ENCODE results near the gene GJA5.

GJA5 gene

GRCh38 chr1:147726168-147726567, 34.2 kb downstream of the GJA5 start:
- Mint-ChIP-seq H3K27me3 (peaks cover 30% of the 10 kb centered on the region), H3K27ac (no peak overlapping the region), H3K4me3 (no peak overlapping the region), H3K4me1 (no peaks in the 10 kb centered on the region), H3K9me3 (no peaks in the 10 kb centered on the region), H3K36me3 (no peaks in the 10 kb centered on the region)
- DNase-seq, result no peak
- CTCF ChIA-PET, result interaction anchor here (2.8 kb wide), 1 partner anchor 166 kb away, joined by 14 read pairs; no protein-coding TSS in a partner anchor

DNA sequence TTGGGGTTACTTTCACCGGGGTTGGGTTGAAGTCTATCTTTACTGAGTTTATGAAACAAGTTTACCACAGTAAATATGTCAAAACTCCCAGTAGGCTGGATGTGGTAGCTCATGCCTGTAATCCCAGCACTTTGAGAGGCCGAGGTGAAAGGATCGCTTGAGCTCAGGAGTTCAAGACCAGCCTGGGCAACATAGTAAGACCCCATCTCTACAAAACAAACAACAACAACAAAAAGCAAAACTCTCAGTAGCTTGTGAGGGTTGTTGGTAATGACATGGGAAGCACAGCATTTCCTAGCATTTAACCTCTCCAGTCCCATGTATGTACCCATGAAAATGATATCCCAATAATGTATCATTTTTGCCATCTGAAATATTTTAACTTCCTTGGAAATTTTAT, 34.7 kb downstream of the GJA5 start:
- Mint-ChIP-seq H3K36me3 (no peaks in the 10 kb centered on the region), H3K27ac (no peak overlapping the region), H3K4me3 (no peak overlapping the region), H3K4me1 (no peaks in the 10 kb centered on the region), H3K27me3 (peaks cover 25% of the 10 kb centered on the region), H3K9me3 (no peaks in the 10 kb centered on the region)
- CTCF ChIA-PET, result interaction anchor here (2.8 kb wide), 1 partner anchor 167 kb away, joined by 14 read pairs; no protein-coding TSS in a partner anchor
- DNase-seq, result no peak

GRCh38 chr1:147723691-147724323, 36.6 kb downstream of the GJA5 start:
- Mint-ChIP-seq H3K4me3 (no peak overlapping the region), H3K27me3 (peaks cover 23% of the 10 kb centered on the region), H3K27ac (no peak overlapping the region), H3K4me1 (no peaks in the 10 kb centered on the region), H3K36me3 (no peaks in the 10 kb centered on the region), H3K9me3 (peaks cover 4% of the 10 kb centered on the region)
- DNase-seq, result peak; percentile 44
- CTCF ChIA-PET, result interaction anchor here (0.6 to 2.8 kb wide), 4 partner anchors 111 to 169 kb away, joined by 3 to 14 read pairs (median 3); no protein-coding TSS in a partner anchor

- H3K9me3 Mint-ChIP-seq, result peaks cover 6% of the 10 kb centered on the region
- H3K4me3 Mint-ChIP-seq, result no peak overlapping the region
- peaks cover 23% of the 10 kb centered on the region for H3K27me3 Mint-ChIP-seq
- H3K36me3 Mint-ChIP-seq, result no peaks in the 10 kb centered on the region
- H3K4me1 Mint-ChIP-seq, result peaks cover 10% of the 10 kb centered on the region
- no peak for DNase-seq
- CTCF ChIA-PET, result no interaction called here
- no peak overlapping the region for H3K27ac Mint-ChIP-seq
Observed at GRCh38 chr1:147722124-147722523, 38.3 kb downstream of the GJA5 start.

GRCh38 chr1:147721716-147722115, 38.7 kb downstream of the GJA5 start:
- Mint-ChIP-seq H3K4me1 (peaks cover 13% of the 10 kb centered on the region), H3K4me3 (no peak overlapping the region), H3K9me3 (peaks cover 6% of the 10 kb centered on the region), H3K27me3 (peaks cover 23% of the 10 kb centered on the region), H3K36me3 (no peaks in the 10 kb centered on the region), H3K27ac (no peak overlapping the region)
- CTCF ChIA-PET, result no interaction called here
- no peak for DNase-seq

DNA sequence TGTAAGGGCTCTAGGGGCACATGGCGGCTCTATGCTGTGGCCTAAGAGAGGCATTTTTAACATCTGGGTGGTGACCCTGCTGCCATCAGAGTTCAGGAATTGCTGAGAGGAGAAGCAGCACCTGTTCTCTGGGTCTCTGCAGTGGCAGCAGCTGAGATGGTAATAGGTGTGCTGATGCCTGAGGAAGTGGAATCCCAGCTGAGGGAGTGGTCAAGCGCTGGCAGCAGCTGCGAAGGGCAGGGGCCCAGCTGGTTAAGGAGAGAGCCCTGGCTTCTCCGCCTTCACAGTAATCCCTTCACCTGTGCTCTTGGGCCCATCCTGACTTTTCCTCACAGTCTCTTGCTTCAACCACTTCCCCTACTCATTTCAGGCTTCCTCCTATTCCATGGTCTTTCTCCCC, 39.8 kb downstream of the GJA5 start:
- peaks cover 6% of the 10 kb centered on the region for H3K9me3 Mint-ChIP-seq
- CTCF ChIA-PET, result interaction anchor here (0.9 kb wide), 1 partner anchor 172 kb away, joined by 3 read pairs; no protein-coding TSS in a partner anchor
- DNase-seq, result no peak
- no peaks in the 10 kb centered on the region for H3K36me3 Mint-ChIP-seq
- H3K27me3 Mint-ChIP-seq, result peaks cover 23% of the 10 kb centered on the region
- H3K4me3 Mint-ChIP-seq, result no peak overlapping the region
- H3K4me1 Mint-ChIP-seq, result peaks cover 13% of the 10 kb centered on the region
- no peak overlapping the region for H3K27ac Mint-ChIP-seq

GRCh38 chr1:147719711-147720225, 40.6 kb downstream of the GJA5 start:
- DNase-seq, result no peak
- Mint-ChIP-seq H3K4me1 (peaks cover 13% of the 10 kb centered on the region), H3K9me3 (peaks cover 6% of the 10 kb centered on the region), H3K27ac (no peak overlapping the region), H3K4me3 (no peak overlapping the region), H3K36me3 (no peaks in the 10 kb centered on the region), H3K27me3 (peaks cover 28% of the 10 kb centered on the region)
- CTCF ChIA-PET, result no interaction called here

DNA sequence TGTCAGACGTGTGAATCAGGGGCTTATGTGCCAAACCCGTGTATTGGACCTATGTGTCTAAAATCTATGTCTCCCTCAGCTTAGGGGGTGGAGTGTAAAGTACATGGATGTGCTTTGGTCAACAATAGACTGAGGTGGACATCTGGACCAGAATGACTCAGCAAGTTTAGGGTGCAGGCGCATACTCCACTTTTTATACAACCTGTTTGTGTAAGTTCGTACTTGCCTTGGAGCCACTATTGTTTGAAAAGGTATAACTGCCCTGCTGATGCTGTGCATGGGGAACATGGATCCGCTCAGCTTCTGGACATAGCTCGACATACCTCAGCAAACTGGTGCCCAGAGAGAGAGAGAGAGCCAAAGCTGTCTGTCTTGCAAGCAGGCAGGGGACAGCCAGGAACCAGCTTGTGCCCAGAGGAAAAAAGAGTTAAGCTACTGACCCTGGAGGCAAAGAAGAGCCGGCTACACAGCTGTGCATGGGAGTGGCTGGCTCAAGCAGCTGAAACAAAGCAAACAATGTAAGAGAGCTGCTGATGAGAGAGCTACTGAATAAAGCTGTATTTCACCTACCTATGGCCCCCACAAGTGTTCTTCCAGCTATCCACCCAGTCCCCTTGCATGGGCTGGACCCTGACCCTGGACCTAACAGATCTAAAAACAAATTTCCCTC, 41.2 kb downstream of the GJA5 start:
- no peak overlapping the region for H3K27ac Mint-ChIP-seq
- H3K9me3 Mint-ChIP-seq, result peaks cover 6% of the 10 kb centered on the region
- peaks cover 13% of the 10 kb centered on the region for H3K4me1 Mint-ChIP-seq
- CTCF ChIA-PET, result no interaction called here
- no peaks in the 10 kb centered on the region for H3K36me3 Mint-ChIP-seq
- H3K27me3 Mint-ChIP-seq, result peaks cover 34% of the 10 kb centered on the region
- DNase-seq, result no peak
- H3K4me3 Mint-ChIP-seq, result no peak overlapping the region

DNA sequence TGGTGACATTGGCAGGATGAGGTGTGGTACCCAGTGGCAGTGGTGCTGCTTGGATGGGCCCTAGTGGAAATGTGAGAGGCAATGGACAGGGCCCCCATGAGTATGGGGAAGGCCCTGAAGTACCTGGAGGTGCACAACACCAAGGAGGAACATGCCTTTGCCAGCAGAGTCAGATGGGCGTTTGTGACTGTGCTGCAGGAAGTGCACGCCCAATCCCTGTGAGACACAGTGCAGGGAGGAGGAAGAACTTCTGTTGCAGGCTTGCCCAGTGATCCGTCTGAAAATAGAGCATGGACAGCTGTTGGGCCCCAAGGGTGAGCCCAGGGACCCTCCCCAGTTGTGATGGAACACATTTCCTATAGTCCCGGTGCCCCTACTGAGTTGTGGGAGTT, 42.7 kb downstream of the GJA5 start:
- H3K27ac Mint-ChIP-seq, result no peak overlapping the region
- no peak overlapping the region for H3K4me3 Mint-ChIP-seq
- H3K27me3 Mint-ChIP-seq, result peaks cover 26% of the 10 kb centered on the region
- H3K9me3 Mint-ChIP-seq, result peaks cover 6% of the 10 kb centered on the region
- CTCF ChIA-PET, result interaction anchor here (1.4 kb wide), 1 partner anchor 14 kb away, joined by 3 read pairs; no protein-coding TSS in a partner anchor
- no peaks in the 10 kb centered on the region for H3K36me3 Mint-ChIP-seq
- H3K4me1 Mint-ChIP-seq, result peaks cover 13% of the 10 kb centered on the region
- no peak for DNase-seq

DNA sequence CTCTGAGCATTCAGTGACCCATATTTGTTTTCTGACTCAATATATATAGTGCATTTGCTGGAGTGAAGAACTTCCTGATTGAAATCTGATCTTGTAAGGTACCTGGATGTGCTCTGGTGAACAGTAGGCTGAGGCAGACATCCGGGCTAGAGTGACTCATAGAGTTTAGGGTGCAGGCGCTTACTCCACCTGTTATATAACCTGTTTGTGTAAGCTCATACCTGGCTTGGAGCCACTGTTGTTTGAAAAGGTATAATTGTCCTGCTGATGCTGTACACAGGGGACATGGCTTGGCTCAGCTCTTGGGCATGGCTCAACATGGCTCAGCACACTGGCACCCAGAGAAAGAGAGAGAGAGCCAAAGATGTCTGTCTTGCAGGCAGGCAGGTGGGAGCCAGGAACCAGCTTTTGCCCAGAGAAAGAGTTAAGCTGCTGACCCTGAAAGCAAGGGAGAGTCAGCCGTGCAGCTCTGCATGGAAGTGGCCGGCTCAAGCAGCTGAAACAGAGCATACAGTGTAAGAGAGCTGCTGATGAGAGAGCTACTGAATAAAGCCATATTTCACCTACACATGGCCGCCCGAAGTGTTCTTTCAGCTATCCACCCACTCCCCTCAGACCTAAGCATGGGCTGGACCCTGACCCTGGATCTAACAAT, 43.2 kb downstream of the GJA5 start:
- peaks cover 6% of the 10 kb centered on the region for H3K9me3 Mint-ChIP-seq
- H3K4me3 Mint-ChIP-seq, result no peak overlapping the region
- H3K4me1 Mint-ChIP-seq, result peaks cover 13% of the 10 kb centered on the region
- H3K27me3 Mint-ChIP-seq, result peaks cover 27% of the 10 kb centered on the region
- CTCF ChIA-PET, result interaction anchor here (1.4 kb wide), 1 partner anchor 13 kb away, joined by 3 read pairs; no protein-coding TSS in a partner anchor
- DNase-seq, result no peak
- peak overlapping the region; percentile 62 for H3K27ac Mint-ChIP-seq
- no peaks in the 10 kb centered on the region for H3K36me3 Mint-ChIP-seq

DNA sequence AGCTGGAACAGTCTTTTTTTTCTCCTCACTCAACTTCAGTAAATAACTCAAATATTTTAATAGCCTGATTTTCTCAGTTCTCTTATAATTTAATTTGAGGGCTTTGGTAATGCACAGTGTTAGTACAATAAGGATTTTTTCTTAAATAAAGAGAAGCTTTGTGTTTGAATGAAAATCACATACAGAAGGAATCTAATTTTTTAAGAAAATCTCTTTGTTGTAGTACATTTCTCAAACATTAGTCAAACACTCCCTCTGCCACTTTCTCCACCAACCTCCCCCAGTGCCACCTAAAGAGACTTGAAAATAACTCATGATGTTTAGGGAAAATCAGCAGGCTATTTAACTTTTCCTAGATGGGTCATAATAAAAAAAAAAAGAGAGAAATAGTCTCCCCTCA, 47.8 kb downstream of the GJA5 start:
- H3K4me1 Mint-ChIP-seq, result peaks cover 7% of the 10 kb centered on the region
- no peaks in the 10 kb centered on the region for H3K9me3 Mint-ChIP-seq
- DNase-seq, result no peak
- H3K27me3 Mint-ChIP-seq, result peaks cover 39% of the 10 kb centered on the region
- no peak overlapping the region for H3K4me3 Mint-ChIP-seq
- no peaks in the 10 kb centered on the region for H3K36me3 Mint-ChIP-seq
- H3K27ac Mint-ChIP-seq, result no peak overlapping the region
- CTCF ChIA-PET, result no interaction called here

Measured in activated naive CD4-positive, alpha-beta T cell treated with anti-CD3 and anti-CD28 coated beads, Interleukin-2, amount 10 ng/mL, durations not matched to agents 7 days and 5 days (primary cell).